SK-N-SH treated with all-trans-retinoic acid at 6 μM for 48 hours (cell line): ENCODE results near the gene NRXN2.

ENCODE experiments used
- ATAC-seq: fragments of 200-7000 bp; cut with Tn5 transposase; 3 replicates; pipeline ENCODE4 v1.9.1; 2020; ENCODE audit warnings: mild to moderate bottlenecking, moderate library complexity
- ARNTL ChIP-seq: fragments of 450-650 bp; formaldehyde crosslinking; IDR thresholded peaks from 2 replicates; pipeline ENCODE4 v1.5.0; 2020; ENCODE audit warnings: low read depth, mild to moderate bottlenecking, moderate library complexity, borderline replicate concordance
- BACH2 ChIP-seq: fragments of 250-450 bp; sonication (Bioruptor Pico); IDR thresholded peaks from 2 replicates; pipeline ENCODE4 v1.9.0; 2021; ENCODE audit warnings: mild to moderate bottlenecking, borderline replicate concordance
- CREB5 ChIP-seq: fragments of 250-450 bp; sonication (Bioruptor Pico); IDR thresholded peaks from 2 replicates; pipeline ENCODE4 v1.5.1; 2020; ENCODE audit warnings: low read depth, mild to moderate bottlenecking, moderate library complexity
- CSDC2 ChIP-seq: fragments of 250-450 bp; sonication (Bioruptor Pico); IDR thresholded peaks from 2 replicates; pipeline ENCODE4 v1.5.0; 2020; ENCODE audit warnings: mild to moderate bottlenecking, moderate library complexity
- ESRRG ChIP-seq: fragments of 250-450 bp; sonication (Bioruptor Pico); IDR thresholded peaks from 2 replicates; pipeline ENCODE4 v1.6.1; 2021; ENCODE audit warnings: mild to moderate bottlenecking
- GLIS3 ChIP-seq: fragments of 250-450 bp; sonication (Bioruptor Pico); IDR thresholded peaks from 2 replicates; pipeline ENCODE4 v1.5.0; 2020; ENCODE audit warnings: mild to moderate bottlenecking, moderate library complexity
- ISL1 ChIP-seq: fragments of 250-450 bp; sonication (Bioruptor Pico); IDR thresholded peaks from 2 replicates; pipeline ENCODE4 v2.1.2; 2022; ENCODE audit warnings: mild to moderate bottlenecking, moderate library complexity
- OSR1 ChIP-seq: fragments of 250-450 bp; sonication (Bioruptor Pico); IDR thresholded peaks from 2 replicates; pipeline ENCODE4 v1.8.0; 2022; ENCODE audit warnings: moderate library complexity, mild to moderate bottlenecking, inconsistent platforms
- PATZ1 ChIP-seq: fragments of 250-450 bp; sonication (Bioruptor Pico); IDR thresholded peaks from 2 replicates; pipeline ENCODE4 v1.8.0; 2020; ENCODE audit warnings: mild to moderate bottlenecking, moderate library complexity, borderline replicate concordance
- POU6F1 ChIP-seq: fragments of 250-450 bp; sonication (Bioruptor Pico); IDR thresholded peaks from 2 replicates; pipeline ENCODE4 v1.8.0; 2021; ENCODE audit warnings: low read depth, mild to moderate bottlenecking, moderate library complexity, borderline replicate concordance
- PPARA ChIP-seq: fragments of 250-450 bp; sonication (Bioruptor Pico); IDR thresholded peaks from 2 replicates; pipeline ENCODE4 v1.5.0; 2020; ENCODE audit warnings: mild to moderate bottlenecking, borderline replicate concordance
- RARB ChIP-seq: fragments of 250-450 bp; sonication (Bioruptor Pico); IDR thresholded peaks from 2 replicates; pipeline ENCODE4 v1.8.0; 2021; ENCODE audit warnings: mild to moderate bottlenecking, moderate library complexity
- TCF4 ChIP-seq: fragments of 250-450 bp; sonication (Bioruptor Pico); IDR thresholded peaks from 2 replicates; pipeline ENCODE4 v1.8.0; 2021; ENCODE audit warnings: mild to moderate bottlenecking, moderate library complexity, borderline replicate concordance
- TSHZ2 ChIP-seq: fragments of 250-450 bp; sonication (Bioruptor Pico); IDR thresholded peaks from 2 replicates; pipeline ENCODE4 v1.5.0; 2020; ENCODE audit warnings: mild to moderate bottlenecking, moderate library complexity
- ZC3H10 ChIP-seq: fragments of 250-450 bp; sonication (Bioruptor Pico); IDR thresholded peaks from 2 replicates; pipeline ENCODE4 v1.5.1; 2021; ENCODE audit warnings: mild to moderate bottlenecking, moderate library complexity
- ZFP3 ChIP-seq: fragments of 250-450 bp; sonication (Bioruptor Pico); IDR thresholded peaks from 2 replicates; pipeline ENCODE4 v1.5.0; 2020; ENCODE audit warnings: mild to moderate bottlenecking, moderate library complexity
- ZFP30 ChIP-seq: fragments of 450-650 bp; formaldehyde crosslinking; IDR thresholded peaks from 2 replicates; pipeline ENCODE4 v1.5.0; 2022; ENCODE audit warnings: mild to moderate bottlenecking, moderate library complexity
- ZNF565 ChIP-seq: fragments of 450-650 bp; formaldehyde crosslinking; conservative IDR thresholded peaks from 2 replicates; pipeline ENCODE4 v1.5.0; 2020; ENCODE audit warnings: low read depth, mild to moderate bottlenecking, moderate library complexity
- ZNF8 ChIP-seq: fragments of 450-650 bp; formaldehyde crosslinking; IDR thresholded peaks from 2 replicates; pipeline ENCODE4 v1.5.0; 2020; ENCODE audit warnings: mild to moderate bottlenecking, moderate library complexity

NRXN2 gene

GRCh38 chr11:64760759-64761420, 37.9 kb upstream of the NRXN2 start:
- no peak for TF ChIP-seq ESRRG (CRISPR knock-in tag)
- TF ChIP-seq ISL1 (CRISPR knock-in tag): no peak
- TF ChIP-seq GLIS3 (CRISPR knock-in tag): no peak
- TF ChIP-seq RARB: no peak
- TF ChIP-seq OSR1 (CRISPR knock-in tag): no peak
- TF ChIP-seq CREB5 (CRISPR knock-in tag): no peak
- TF ChIP-seq CSDC2 (CRISPR knock-in tag): no peak
- no peak for TF ChIP-seq BACH2 (CRISPR knock-in tag)
- no peak for TF ChIP-seq TSHZ2
- TF ChIP-seq ARNTL: no peak
- no peak for TF ChIP-seq ZNF565 (CRISPR knock-in tag)
- no peak for TF ChIP-seq ZFP30 (CRISPR knock-in tag)
- TF ChIP-seq PATZ1: no peak
- no peak for TF ChIP-seq POU6F1
- ATAC-seq: peak; percentile 1; the same call in 2 of the 3 replicates

- ATAC-seq: peak; percentile 38
- TF ChIP-seq ZNF565 (CRISPR knock-in tag) (no peak), PPARA (CRISPR knock-in tag) (no peak), TCF4 (CRISPR knock-in tag) (no peak)
- TF ChIP-seq, all 23 proteins: peak for 0
Observed at GRCh38 chr11:64759722-64760719, 37.0 kb upstream of the NRXN2 start, which contains the start of gene PYGM. Gene PYGM (minus strand): TSS chr11:64759974. CDS start chr11:64759898, 76 bp downstream.

- no peak; the same call in 1 of the 3 replicates for ATAC-seq
- TF ChIP-seq CSDC2 (CRISPR knock-in tag) (no peak), ZNF8 (CRISPR knock-in tag) (no peak), POU6F1 (no peak), ZFP30 (CRISPR knock-in tag) (no peak), TCF4 (CRISPR knock-in tag) (no peak), ZC3H10 (no peak), ZNF565 (CRISPR knock-in tag) (no peak), ZFP3 (CRISPR knock-in tag) (no peak)
Observed at GRCh38 chr11:64759131-64759721, 36.2 kb upstream of the NRXN2 start.
